ENCODE measurements around the gene AKT3.
"Not testable (repeated sequence)": the region's sequence is repeated elsewhere in the genome, so short reads cannot be mapped to it uniquely, and the experiment has no call there.

The AKT3 gene

DNA sequence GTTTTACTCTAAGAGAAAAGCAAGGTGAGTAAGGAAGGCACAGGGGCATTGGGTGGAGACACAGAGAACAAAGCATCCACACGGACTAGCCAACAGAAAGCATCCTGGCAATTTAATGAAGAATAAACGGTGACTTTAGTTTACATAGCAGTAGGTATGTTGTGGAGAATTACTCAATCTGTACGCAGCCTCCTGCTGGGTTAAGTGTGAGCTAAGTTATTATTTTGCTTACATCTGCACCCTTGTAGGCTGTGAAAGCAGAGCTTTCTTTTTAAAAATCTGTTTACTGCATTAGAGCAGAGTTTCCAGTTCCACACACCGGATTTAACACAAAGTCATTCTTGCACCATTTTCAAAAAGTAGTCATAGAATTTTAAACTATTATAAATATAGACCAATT, 144.5 kb downstream of the AKT3 start:
- no peak for DNase-seq (ENCODE audit: low read depth)

DNA sequence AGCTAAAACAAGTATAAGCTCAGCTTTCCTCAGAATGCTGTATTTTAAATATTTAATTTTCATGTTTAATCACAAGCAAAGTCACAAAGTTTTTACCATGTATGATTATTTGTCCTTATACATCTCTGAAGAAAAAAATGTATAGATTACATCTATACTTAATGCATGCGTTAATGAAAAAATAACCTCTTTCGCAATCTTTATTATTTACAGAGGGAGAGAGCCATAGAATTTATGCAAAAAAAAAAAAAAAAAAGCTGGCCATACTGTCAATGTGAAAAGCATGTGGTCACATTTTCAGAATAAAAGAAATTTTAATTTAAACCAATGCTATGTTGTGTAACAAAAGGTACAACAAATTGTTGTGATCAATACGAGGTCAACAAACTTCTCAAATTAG, 148.2 kb downstream of the AKT3 start:
- no peak for DNase-seq (ENCODE audit: low read depth)

- DNase-seq (ENCODE audit: low read depth) = no peak
Measured at GRCh38 chr1:243693800-243694199, 156.2 kb downstream of the AKT3 start.

DNA sequence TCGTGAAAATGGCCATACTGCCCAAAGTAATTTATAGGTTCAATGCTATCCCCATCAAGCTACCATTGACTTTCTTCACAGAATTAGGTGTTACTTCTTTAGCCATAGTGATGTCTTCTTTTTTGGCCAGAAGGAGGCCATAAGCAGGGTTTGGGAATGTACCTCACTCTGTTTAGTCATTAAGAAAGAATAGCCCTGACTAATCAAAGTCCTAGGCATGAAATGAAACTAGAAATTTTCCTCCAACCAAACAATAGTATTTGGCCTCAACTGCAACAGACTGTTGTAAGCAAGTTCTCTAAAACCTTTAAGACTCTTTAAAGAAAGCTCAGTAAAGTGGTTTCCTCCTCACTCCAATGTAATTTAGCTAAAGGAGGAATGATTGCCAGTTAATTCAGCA, 163.9 kb downstream of the AKT3 start:
- no peak for DNase-seq (ENCODE audit: low read depth)

DNA sequence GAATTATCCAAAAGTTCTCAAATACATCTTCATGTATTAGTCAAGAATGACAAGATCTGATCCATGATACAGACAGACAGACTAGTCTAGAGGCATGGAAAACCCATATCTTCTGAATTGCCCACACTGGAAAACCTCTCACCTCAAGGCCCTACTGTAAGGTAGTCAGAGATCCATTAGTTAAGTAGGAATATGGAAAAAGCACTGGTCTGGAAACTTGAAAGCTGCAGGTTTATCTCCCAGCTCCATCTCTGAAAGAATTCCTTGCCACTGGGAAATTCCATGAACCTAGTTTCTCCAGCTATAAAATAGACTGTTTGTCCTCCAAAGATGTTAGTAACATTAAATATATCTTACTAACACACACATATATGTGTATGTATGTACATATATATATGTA, 169.2 kb downstream of the AKT3 start:
- no peak for DNase-seq (ENCODE audit: low read depth)

- no peak for DNase-seq (ENCODE audit: low read depth)
Measured at GRCh38 chr1:243672539-243673074, 177.4 kb downstream of the AKT3 start.

DNA sequence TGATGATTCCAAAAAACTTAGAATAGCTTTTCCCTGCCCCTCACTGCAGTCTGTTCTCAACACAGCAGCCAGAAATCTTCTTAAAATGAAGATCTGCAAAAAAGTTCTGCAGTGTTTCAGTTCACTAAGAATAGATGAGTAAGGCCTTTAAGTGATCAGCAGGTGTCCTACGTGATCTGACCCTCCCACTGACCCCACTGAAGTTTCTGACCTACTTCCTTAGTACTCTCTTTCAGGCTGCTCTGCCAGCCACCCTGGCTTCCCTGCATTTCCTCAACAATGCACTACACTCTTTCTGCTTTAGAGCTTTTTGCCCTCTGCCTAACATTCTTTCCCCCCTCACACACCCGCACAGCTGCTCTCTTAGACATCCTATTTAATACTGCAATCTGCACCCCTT, 182.5 kb downstream of the AKT3 start:
- DNase-seq (ENCODE audit: low read depth) = no peak

DNA sequence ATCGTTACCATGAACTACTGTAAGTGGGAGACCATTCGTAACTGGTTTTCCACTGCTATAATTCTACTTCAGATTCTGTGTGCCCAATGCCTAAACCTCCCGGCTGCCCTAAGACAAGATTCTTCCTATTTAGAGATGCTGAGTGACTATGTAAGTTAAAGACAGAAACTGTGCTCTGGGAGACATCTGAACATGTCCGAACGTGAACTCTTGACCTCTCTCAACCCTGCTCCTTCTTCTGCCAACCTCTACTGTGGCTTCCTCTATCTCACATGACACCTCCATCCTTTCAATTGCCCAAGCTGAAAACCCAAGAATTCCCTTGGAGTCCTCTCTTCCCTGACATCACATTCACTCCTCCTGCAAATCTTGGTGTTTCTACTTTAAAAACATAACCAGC, 182.9 kb downstream of the AKT3 start:
- no peak for DNase-seq (ENCODE audit: low read depth)

- no peak for DNase-seq (ENCODE audit: low read depth)
Measured at GRCh38 chr1:243663651-243664050, 186.4 kb downstream of the AKT3 start.

GRCh38 chr1:243662169-243662568, 187.9 kb downstream of the AKT3 start:
- not testable (repeated sequence) for DNase-seq (ENCODE audit: low read depth)

DNA sequence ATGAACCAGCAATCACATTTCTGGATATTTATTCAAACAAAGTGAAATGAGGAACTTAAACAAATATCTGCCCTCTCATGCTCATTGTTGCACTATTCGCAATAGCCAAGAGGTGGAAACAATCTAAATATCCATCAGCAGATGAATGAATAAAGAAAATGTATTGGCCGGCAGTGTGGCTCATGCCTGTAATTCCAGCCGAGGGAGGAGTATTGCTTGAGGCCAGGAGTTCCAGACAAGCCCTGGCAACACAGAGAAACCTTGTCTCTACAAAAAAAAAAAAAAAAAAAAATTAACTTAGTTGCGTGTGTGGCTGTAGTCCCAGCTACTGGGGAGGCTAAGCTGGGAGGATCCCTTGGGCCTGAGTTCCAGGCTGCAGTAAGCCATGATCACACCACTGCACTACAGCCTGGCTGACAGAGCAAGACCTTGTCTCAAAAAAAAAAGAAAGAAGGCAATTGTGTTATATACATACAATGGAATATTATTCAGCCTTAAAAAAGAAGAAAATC, 191.4 kb downstream of the AKT3 start:
- DNase-seq (ENCODE audit: low read depth) = no peak

DNA sequence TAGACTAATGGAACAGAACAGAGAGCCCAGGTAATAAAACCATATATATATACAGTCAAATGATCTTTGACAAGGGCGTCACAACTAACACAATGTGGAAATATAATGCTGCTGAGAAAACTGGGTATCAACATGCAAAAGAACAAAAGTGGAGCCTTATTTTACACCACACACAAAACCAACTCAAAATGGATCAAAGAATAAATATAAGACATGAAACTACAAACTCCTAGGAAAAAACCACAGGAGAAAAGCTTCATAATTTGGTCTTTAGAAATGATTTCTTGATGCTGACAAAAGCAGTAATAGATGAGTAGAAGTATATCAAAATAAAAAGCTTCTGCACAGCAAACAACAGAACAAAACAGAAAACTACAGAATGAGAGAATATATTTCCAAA, 192.2 kb downstream of the AKT3 start:
- no peak for DNase-seq (ENCODE audit: low read depth)

DNA sequence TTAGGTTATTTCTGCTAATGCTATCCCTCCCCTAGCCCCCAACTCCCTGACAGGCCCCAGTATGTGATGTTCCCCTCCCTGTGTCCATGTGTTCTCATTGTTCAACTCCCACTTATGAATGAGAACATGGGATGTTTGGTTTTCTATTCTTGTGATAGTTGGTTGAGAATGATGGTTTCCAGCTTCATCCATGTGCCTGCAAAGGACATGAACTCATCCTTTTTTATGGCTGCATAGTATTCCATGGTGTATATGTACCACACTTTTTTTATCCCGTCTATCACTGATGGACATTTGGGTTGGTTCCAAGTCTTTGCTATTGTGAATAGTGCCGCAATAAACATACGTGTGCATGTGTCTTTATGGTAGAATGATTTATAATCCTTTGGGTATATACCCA, 200.5 kb downstream of the AKT3 start:
- DNase-seq (ENCODE audit: low read depth) = not testable (repeated sequence)

GRCh38 chr1:243646841-243647240, 203.2 kb downstream of the AKT3 start:
- no peak for DNase-seq (ENCODE audit: low read depth)

- DNase-seq (ENCODE audit: low read depth) = no peak
Measured at GRCh38 chr1:243645281-243645680, 204.8 kb downstream of the AKT3 start.

DNA sequence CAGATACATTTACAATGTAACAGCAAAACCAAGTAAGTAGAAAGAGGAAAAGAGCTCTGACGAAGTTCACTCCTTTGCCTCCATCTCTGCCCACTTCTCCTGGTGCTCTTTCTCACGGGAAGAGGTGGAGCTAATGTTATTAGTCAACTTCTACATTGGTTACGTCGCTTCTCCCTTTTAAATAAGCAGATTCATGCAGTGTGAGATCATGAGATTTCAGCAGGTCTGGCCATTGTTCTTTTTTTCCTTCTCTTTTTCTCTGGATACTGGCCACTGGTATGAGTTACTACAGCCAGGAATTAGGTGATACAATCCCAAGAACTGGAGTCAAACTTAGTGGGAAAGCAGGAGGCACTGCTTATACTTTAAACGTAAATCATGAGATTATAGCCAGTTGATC, 207.1 kb downstream of the AKT3 start:
- no peak for DNase-seq (ENCODE audit: low read depth)

DNA sequence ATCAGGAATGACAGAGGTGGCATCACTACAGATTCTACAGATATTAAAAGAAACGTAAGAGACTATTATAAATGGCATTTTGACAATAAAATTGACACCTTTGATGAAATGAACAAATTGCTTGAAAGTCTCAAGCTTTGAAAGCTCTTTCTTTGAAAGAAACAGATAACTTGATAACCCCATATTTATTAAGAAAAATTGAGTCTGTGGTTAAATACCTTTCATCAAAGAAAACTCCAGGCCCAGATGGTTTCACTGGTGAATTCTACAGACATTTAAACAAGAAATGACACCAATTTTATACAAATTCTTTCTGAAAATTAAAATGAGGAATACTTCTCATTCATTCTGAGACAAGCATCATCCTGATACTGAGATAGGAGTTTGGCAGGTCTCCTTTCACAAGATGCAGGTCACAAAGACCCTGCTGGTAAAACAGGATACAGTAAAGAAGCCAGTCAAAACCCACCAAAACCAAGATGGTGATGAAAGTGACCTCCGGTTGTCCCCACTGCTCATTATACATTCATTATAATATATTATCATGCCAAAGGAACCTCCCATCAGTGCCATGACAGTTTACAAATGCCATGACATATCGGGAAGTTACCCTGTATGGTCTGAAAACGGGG, 210.9 kb downstream of the AKT3 start:
- DNase-seq (ENCODE audit: low read depth) = no peak

DNA sequence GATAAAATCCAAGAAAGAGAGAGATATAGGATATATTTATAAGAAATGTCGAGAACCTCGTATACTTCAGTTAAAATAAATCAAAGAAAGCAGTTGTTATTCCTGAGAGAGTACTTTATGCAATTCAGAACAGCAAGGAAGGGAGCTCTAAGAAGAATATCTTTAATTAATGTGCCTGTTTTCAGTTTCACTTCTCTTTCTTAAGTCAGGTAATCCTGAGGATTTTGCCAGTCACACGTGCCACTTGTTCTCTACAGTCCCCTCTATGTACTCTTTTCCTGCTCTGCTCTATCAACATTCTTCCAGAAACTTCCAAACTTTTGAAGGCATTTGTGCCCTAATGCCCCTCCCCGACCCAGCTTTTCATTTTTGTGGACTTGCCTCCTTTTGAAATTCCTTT, 211.9 kb downstream of the AKT3 start:
- DNase-seq (ENCODE audit: low read depth) = no peak

DNA sequence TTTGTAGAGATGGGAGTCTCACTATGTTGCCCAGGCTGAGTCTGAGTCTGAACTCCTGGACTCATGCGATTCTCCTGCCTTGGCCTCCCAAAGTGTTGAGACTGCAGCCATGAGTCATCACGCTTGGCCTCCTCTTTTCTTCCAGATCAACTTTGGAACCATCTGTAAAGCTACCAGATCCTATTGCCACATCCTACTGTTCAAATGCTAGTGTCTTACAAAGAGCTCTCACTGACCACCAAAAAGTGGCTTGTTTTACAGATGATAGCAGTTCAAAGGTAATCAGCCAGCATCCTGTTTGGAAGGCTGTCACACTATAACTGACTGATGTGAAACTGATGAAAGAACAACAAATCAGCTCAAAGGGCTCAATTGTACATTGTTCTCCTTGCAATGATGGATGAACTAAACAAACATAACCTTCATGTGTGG, 221.6 kb downstream of the AKT3 start:
- DNase-seq (ENCODE audit: low read depth) = no peak

DNA sequence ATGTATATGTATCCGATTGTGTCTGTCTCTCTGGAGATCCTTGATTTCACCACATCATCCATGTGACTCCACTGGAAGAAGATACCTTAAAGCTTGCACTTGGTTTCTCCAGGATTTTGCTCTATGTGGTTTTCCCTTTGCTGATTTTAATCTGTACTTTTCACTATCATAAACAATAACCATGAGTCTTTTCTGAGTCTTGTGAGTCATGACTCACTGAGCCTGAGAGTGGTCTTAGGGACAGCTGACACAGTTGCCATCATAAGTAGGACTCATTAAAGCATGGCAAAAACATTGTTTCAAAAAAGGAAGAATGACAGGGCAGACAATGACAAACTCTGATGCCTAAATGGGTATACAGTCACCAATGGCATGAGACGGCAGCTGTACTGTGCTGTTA, 226.2 kb downstream of the AKT3 start:
- no peak for DNase-seq (ENCODE audit: low read depth)

GRCh38 chr1:243621973-243622372, 228.1 kb downstream of the AKT3 start:
- DNase-seq (ENCODE audit: low read depth) = no peak

- no peak for DNase-seq (ENCODE audit: low read depth)
Measured at GRCh38 chr1:243620096-243620495, 229.9 kb downstream of the AKT3 start.

GRCh38 chr1:243609698-243610097, 240.3 kb downstream of the AKT3 start:
- no peak for DNase-seq (ENCODE audit: low read depth)

GRCh38 chr1:243605604-243606003, 244.4 kb downstream of the AKT3 start:
- no peak for DNase-seq (ENCODE audit: low read depth)

Data from stimulated activated CD8-positive, alpha-beta memory T cell treated with anti-CD3 and anti-CD28 coated beads, Interleukin-12 subunit alpha, Interleukin-12 subunit beta, amount 100 ng/mL, for 1 hour (primary cell).